HG03354 (cell line): ENCODE results near the gene ZNF846.
A peak's percentile ranks its signal among the peaks of the same experiment; 100 is the strongest.
"Not testable (repeated sequence)": the region's sequence is repeated elsewhere in the genome, so short reads cannot be mapped to it uniquely, and the experiment has no call there.

Experiments
- ATAC-seq: cut with Tn5 transposase; IDR thresholded peaks from one replicate; pipeline ENCODE4 v1.9.1; 2021; ENCODE audit warnings: mild to moderate bottlenecking; ENCODE audit not compliant: unreplicated experiment, poor library complexity, severe bottlenecking

The ZNF846 gene

GRCh38 chr19:9768175-9769112 lies at the start of gene ZNF846:
Gene ZNF846 (minus strand): TSS chr19:9768738. CDS start chr19:9764950, 3,788 bp downstream.
- peak; percentile 97 for ATAC-seq

GRCh38 chr19:9818175-9818733 lies 49.7 kb upstream of the ZNF846 start:
- no peak for ATAC-seq

- no peak for ATAC-seq
Measured at GRCh38 chr19:9811139-9811538, 42.6 kb upstream of the ZNF846 start.

- ATAC-seq: no peak
Measured at GRCh38 chr19:9808855-9809824, 40.6 kb upstream of the ZNF846 start.

- no peak for ATAC-seq
Measured at GRCh38 chr19:9806803-9807202, 38.3 kb upstream of the ZNF846 start.

GRCh38 chr19:9801976-9802375 lies 33.4 kb upstream of the ZNF846 start:
- ATAC-seq: no peak

- no peak for ATAC-seq
Measured at GRCh38 chr19:9799162-9799561, 30.6 kb upstream of the ZNF846 start.

- ATAC-seq: no peak
Measured at GRCh38 chr19:9797871-9798270, 29.3 kb upstream of the ZNF846 start.

- ATAC-seq: peak; percentile 68
Measured at GRCh38 chr19:9796113-9796773, 27.7 kb upstream of the ZNF846 start.

- ATAC-seq: peak; percentile 22
Measured at GRCh38 chr19:9793071-9793591, 24.6 kb upstream of the ZNF846 start.

GRCh38 chr19:9792206-9793070 lies 23.9 kb upstream of the ZNF846 start:
- ATAC-seq: peak; percentile 46

GRCh38 chr19:9791552-9792205 lies 23.1 kb upstream of the ZNF846 start:
- peak; percentile 32 for ATAC-seq

GRCh38 chr19:9791073-9791367 lies 22.5 kb upstream of the ZNF846 start:
- not testable (repeated sequence) for ATAC-seq

- ATAC-seq: not testable (repeated sequence)
Measured at GRCh38 chr19:9789579-9789978, 21.0 kb upstream of the ZNF846 start.

GRCh38 chr19:9789066-9789465 lies 20.5 kb upstream of the ZNF846 start:
- ATAC-seq: no peak

- not testable (repeated sequence) for ATAC-seq
Measured at GRCh38 chr19:9788604-9789003, 20.1 kb upstream of the ZNF846 start.

GRCh38 chr19:9786819-9787218 lies 18.3 kb upstream of the ZNF846 start:
- no peak for ATAC-seq

GRCh38 chr19:9786342-9786741 lies 17.8 kb upstream of the ZNF846 start:
- ATAC-seq: no peak
